Mucosa of gallbladder (tissue), 1 donor: ENCODE data around the gene NMNAT2. TPM values are rescaled to one million over a fixed set of nuclear protein-coding genes. Genes with fewer than 3 reads are reported as not detected.

ENCODE experiments used
- DNase-seq: peaks from one replicate; pipeline ENCODE4 v3.0.0-alpha.2; 2020; ENCODE audit warnings: low spot score
- total RNA-seq: library from RNA; stranded (reverse); gene quantifications from one replicate; pipeline ENCODE4 v1.2.1, GENCODE V29; 2021
- donor health status: DM: no; HTN: no; CAD: no.

Gene NMNAT2
- total RNA-seq, 1 donor from 2014 or later = 16.9 TPM

GRCh38 chr1:183214021-183214970 lies 203.9 kb downstream of the NMNAT2 start:
- no peak for DNase-seq

GRCh38 chr1:183212870-183213269 lies 205.3 kb downstream of the NMNAT2 start:
- no peak for DNase-seq

- no peak for DNase-seq
Observed at GRCh38 chr1:183210681-183211080, 207.5 kb downstream of the NMNAT2 start.

GRCh38 chr1:183209533-183210158 lies 208.5 kb downstream of the NMNAT2 start:
- DNase-seq = no peak

- no peak for DNase-seq
Observed at GRCh38 chr1:183206538-183207122, 211.6 kb downstream of the NMNAT2 start.

- DNase-seq = no peak
Observed at GRCh38 chr1:183205196-183205781, 212.9 kb downstream of the NMNAT2 start.

- DNase-seq = no peak
Observed at GRCh38 chr1:183203094-183203493, 215.1 kb downstream of the NMNAT2 start.

- DNase-seq = no peak
Observed at GRCh38 chr1:183200451-183200850, 217.7 kb downstream of the NMNAT2 start.

- no peak for DNase-seq
Observed at GRCh38 chr1:183199304-183199703, 218.9 kb downstream of the NMNAT2 start.

- no peak for DNase-seq
Observed at GRCh38 chr1:183198463-183198862, 219.7 kb downstream of the NMNAT2 start.

Other genes with a start within 250 kb of the NMNAT2 start
- 24.5 TPM for gene LAMC2, start 232.1 kb downstream of the NMNAT2 start, total RNA-seq
- gene SMG7, start 54.1 kb upstream of the NMNAT2 start, total RNA-seq = 70.0 TPM
- gene NCF2, start 172.1 kb upstream of the NMNAT2 start, total RNA-seq = 9.6 TPM
- gene ARPC5, start 217.4 kb upstream of the NMNAT2 start, total RNA-seq = 108 TPM
- not detected for gene APOBEC4, start 234.9 kb upstream of the NMNAT2 start, total RNA-seq